ENCODE results near the gene ZNF135. TPM values are rescaled to one million over a fixed set of nuclear protein-coding genes. Genes with fewer than 3 reads are reported as not detected.
A peak's percentile ranks its signal among the peaks of the same experiment; 100 is the strongest.

The ZNF135 gene
- 0.40 and 0.86 TPM in 2 replicates for total RNA-seq (2014; rRNA removed; shearing (Covaris generic))

DNA sequence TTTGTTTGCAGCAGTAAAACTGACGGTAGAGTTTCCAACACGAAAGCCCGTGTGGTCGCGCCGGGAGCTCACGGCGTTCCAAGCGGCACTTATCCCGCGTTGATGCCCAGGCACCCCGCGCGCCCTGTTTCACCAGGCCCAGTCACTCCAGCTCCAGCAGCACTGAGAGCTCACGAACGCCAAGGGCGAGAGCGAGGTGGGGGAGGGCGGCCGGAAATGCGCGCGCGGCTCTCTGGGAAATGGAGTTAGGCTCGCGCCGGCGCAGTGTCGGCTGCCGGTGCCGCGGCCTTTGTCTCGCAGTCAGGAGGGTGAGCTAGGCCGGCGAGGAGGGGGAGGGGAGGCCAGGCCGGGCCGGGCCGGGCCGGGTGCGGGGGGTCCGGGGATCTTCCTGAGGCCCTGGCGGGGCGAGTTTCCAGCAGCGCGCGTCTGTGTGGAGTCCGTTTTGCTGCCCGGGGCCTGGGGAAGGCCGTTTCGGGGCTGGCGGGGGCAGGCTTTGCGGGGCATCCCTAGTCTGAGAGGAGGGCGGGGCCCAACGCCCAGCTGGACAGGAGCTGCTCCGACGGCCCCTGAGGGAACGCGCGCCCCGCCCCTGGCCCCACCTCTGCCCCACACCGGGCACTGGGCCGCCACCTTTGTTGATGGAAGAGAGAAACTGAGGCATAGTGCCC is at the start of gene ZNF135:
Gene ZNF135 (plus strand): TSS at position 280 of the 668 bp plus-strand sequence. CDS start 721 bp downstream, outside the sequence.
- DNase-seq (ENCODE audit: low read depth): peak; percentile 58

DNA sequence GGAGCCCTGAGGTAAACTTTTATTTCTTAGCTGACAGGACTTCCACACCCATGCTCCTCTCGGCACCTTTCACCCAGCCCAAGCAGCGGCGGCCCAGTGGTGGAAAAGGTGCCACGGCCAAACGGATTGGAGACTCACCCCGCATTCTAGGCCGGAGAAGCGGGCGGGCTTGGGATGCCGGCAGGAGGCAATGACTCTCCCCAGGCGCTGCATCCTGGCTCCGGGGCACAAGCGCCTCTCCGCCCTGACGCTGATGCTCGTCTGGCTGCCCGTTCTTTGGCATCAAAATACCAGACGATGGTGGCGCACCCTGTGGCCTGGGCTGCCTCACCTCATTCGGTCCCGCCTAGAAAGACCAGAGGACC is 49.8 kb upstream of the ZNF135 start:
- no peak for DNase-seq (ENCODE audit: low read depth)

DNA sequence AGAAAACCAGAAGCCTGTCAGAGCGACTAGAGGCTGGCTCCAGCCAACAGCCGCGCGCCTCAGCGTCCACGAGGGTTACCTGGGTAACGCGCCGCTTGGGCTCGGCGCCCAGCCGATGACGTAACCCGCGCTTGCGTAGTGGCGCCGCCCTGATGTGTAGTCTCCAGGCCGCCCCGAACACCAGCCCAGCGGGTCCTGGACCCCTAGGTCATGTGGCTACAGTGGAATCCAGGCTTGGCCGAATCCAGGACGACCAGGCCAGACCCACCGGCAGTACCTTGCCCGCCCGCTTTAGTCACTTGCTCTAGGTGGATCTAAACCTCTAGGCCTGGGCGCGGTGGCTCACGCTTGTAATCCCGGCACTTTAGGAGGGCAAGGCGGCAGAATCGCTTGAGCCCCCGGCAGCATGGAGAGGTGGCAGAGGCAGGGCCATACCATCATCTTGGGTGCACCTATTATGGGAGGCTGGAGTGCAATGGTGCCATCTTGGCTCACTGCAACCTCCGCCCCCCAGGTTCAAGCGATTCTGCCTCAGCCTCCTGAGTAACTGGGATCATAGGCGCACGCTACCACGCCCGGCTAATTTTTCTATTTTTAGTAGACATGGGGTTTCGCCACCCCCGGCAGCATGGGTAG is 49.3 kb upstream of the ZNF135 start:
- peak; percentile 82 for DNase-seq (ENCODE audit: low read depth)

DNA sequence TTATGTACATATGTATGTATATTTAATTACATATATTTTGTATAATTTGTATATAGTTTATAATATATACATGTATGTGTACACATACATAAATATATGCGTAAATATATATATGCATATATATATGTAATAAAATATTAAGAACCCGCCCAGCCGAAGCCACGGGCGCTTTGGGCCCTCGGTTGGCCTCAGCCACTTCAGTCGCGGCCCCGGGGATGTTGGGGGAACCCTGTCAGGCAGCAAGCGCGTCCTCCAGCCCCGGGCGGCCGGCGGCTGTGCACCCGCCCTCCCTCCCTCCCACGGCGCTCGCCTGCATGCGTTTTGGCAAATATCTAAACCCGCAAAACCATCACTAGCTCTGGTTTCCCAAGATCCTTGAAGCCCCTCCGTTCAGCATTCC is 48.6 kb upstream of the ZNF135 start:
- DNase-seq (ENCODE audit: low read depth): no peak

DNA sequence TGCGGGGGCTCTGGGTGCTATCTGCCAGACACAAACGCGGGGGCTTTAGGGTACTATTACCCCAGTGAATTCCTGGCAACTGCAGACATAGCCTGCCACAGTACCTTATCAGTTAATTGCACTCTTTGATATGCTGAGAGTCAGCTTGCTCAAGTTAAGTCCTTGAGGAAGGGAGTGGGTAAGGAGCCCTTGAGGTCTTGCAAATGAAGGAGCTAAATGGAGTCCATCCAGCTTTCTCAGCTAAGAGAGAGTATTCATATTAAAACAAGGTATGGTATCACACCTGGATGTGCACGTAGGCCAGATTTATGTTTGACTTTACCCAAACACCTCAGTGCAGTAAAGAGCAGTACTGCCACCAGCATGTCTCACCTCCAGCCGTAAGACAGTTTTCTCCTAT is 44.9 kb upstream of the ZNF135 start:
- no peak for DNase-seq (ENCODE audit: low read depth)

DNA sequence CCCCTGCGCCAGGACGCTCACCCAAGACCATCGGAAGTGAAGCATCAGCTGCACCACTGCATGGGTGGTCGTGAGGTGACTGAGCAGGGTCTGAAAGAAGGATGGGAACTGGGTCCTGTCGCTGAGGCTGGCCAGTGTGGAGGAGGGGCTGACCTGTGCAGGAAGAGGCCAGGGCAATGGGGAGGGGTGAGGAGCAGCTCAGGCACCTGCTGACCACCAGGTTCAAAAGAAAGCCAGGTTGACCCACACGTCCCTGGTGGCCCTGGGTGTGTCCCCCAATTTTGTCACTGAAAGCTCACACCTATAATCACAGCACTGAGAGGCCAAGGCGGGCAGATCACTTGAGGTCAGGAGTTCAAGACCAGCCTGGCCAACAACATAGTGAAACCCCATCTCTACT is 39.0 kb upstream of the ZNF135 start:
- no peak for DNase-seq (ENCODE audit: low read depth)

DNA sequence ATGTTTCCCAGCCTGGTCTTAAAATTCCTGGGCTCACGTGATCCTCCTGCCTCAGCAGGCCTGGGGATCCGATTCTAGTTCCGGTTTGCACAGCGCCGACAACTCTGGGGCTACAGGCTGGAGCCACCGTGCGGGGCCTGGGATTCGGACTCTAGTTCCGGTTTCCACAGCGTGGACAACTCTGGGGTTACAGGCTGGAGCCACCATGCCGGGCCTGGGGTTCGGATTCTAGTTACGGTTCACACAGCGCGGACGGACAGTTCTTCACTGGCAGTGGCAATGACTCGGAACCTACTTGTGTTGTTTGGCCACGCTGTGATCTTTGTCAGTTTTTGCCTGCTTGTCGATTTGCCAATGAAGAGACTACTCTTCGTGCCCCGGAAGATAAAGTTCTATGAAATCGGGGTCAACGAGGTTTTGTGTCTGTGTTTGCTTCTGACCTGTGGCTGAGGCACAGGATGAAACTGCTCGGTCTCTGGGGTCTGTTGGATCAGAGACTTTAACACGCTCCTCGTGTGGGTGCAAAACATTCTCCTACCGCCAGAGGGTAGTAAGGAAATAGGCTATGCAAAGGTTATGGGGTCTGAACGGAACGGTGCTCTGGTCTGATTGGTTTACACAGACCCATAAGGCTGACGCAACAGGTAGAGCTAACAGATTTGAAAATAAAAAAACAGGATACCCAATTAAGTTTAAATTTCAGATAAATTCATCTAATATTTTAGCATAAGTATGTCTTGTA is 37.4 kb upstream of the ZNF135 start:
- peak; percentile 19 for DNase-seq (ENCODE audit: low read depth)

DNA sequence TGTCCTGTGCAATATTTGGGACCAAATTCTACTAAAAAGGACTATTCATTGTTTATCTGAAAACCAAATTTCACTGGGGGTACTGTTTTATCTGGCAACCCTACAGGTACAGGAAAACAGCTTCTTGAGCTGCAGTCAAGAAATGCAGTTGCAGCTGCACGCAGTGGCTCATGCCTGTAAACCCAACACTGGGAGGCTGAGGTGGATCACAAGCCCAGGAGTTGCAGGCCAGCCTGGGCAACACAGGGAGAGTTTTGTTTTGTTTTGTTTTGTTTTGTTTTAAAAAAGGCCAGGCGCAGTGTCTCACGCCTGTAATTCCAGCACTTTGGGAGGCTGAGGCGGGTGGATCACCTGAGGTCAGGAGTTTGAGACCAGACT is 36.8 kb upstream of the ZNF135 start:
- no peak for DNase-seq (ENCODE audit: low read depth)

DNA sequence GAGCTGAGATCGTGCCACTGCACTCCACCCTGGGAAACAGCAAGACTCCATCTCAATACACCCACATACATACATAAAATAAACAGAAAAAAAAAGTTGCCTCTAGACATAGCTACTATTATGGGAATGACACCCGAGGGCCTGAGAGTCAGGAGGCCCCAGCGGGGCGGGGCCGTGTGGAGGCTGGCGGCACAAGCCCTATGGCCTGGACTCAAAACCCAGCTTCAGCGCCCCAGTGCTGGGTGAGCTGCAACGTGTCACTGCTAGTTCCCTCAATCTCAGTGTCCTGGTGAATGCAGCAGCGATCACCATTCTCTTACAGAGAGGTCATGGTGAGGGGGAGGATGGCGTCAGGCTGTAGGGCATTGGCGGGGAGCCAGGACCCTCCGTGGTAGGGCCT is 34.4 kb upstream of the ZNF135 start:
- DNase-seq (ENCODE audit: low read depth): no peak

DNA sequence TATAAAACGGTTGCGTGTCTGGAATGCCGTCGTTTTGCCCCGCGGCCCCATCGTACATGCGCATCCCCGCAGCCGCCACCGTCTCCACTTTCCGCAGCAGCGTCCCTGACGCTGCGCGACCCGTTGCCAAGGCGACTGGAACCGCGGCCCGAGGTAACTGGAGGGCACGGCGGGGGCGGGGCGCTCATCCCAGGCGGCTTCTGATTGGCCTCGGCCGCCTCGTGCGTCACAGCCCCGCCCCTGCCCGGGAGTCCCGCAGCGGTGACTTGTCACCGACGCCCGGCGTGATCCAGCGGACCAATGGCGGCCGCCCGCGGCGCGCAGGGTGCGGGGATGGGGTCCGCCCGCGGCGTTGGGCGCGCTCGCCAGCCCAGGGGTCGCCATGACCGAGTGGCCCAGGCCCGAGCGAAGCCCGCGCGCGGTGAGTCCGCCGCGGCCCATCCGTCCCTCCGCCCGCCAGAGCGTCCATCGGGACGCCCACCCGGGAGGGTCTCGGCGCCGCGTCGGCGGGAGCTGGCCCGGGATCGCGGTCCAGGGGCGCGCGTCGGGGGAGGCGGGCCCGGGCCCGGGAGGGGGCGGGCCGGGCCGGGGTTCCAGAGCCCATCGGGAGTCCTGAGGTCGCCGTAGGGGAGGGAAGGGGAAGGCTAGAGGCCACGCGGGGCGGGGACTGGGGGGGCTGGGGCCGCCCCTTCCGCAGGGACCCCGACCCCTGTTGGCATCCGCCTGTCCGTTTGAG is 25.2 kb upstream of the ZNF135 start, which contains the start of gene ZSCAN1:
Gene ZSCAN1 (plus strand): TSS at position 285 of the 736 bp plus-strand sequence. CDS start 3,812 bp downstream, outside the sequence.
- DNase-seq (ENCODE audit: low read depth): peak; percentile 44

DNA sequence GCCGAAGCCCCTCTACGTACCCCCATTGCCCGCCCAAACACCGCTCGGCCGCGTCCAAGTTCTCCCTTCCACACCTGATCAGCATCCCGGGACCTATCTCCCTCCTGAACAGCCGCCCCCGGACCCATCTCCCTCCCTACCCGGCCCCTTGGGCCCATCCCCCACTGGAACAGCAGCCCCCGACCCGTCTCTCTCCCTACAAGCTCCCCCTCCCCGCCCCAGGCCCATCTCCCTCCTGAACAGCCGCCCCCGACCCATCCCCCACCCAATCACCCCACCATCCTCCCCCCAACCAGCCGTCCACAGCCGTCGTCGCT is 24.6 kb upstream of the ZNF135 start:
- no peak for DNase-seq (ENCODE audit: low read depth)

DNA sequence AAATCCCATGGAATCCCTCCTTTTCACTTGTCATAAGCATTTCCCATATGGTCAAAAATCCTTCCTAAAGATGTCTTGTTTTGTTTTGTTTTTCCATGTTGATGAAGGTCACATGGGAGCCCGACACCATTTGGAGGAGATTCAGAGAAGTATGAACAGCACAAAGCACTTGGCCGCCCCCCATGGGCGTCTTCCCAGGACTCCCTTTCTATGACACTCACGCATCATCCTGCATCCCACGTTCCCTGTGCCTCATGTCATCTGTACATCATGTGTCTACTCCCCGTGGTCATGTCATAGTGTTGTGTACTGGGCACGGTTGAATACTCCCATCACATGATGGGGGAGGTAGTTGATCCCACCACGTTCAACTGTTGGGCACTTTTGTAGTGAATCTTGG is 23.2 kb upstream of the ZNF135 start:
- DNase-seq (ENCODE audit: low read depth): no peak

DNA sequence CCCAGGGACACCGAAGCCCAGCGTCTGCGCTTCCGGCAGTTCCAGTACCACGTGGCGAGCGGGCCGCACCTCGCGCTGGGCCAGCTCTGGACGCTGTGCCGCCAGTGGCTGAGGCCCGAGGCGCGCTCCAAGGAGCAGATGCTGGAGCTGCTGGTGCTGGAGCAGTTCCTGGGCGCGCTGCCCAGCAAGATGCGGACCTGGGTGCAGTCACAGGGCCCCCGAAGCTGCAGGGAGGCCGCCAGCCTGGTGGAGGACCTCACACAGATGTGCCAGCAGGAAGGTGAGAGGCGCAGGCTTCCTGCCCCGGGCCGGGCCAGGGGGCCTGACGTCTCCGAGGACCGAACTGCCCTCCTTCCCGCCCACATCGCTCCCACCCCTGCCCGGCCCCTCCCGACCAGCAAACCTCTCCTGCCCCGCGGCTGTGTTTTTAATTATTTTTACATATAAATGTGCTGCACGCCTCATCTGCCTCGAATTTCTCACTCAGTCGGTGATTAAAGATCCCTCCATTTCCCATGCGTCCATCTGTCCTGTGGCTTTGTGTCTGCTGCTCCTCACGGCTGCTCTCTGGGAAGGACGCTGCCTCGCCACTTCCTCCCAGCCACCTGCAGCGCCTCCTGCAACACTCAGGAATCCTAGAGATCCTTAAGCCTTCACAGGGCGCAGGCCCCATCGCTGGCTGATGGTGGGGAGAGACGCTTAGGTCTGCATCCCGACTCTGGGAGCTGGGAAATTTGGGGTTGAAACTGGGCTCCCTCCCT is 21.0 kb upstream of the ZNF135 start:
- no peak for DNase-seq (ENCODE audit: low read depth)

DNA sequence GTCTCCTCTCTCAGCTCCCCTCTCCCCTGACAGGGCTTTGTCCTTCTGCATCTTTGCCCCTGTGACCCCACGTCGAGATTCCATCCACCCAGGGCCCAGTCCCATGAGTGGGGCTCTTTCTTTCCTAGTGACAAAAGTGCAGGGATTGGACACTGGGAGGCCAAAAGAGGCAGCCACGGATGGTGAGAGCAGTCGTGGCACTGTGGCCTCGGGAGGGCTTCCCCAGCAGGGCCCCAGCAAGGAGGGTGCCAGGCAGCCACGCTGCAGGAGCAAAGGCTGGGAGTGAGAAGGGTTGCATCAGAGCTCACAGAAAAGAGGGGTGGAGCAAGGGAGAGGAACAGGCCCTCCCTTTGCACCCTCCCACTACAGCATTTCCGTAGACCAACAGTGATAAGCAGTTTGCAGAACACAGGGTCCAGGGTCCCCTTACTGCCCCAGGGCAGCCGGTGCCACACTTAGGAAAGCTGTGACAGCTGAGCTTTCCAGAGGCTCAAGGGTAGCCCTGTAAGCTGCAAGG is 20.3 kb upstream of the ZNF135 start:
- DNase-seq (ENCODE audit: low read depth): no peak

DNA sequence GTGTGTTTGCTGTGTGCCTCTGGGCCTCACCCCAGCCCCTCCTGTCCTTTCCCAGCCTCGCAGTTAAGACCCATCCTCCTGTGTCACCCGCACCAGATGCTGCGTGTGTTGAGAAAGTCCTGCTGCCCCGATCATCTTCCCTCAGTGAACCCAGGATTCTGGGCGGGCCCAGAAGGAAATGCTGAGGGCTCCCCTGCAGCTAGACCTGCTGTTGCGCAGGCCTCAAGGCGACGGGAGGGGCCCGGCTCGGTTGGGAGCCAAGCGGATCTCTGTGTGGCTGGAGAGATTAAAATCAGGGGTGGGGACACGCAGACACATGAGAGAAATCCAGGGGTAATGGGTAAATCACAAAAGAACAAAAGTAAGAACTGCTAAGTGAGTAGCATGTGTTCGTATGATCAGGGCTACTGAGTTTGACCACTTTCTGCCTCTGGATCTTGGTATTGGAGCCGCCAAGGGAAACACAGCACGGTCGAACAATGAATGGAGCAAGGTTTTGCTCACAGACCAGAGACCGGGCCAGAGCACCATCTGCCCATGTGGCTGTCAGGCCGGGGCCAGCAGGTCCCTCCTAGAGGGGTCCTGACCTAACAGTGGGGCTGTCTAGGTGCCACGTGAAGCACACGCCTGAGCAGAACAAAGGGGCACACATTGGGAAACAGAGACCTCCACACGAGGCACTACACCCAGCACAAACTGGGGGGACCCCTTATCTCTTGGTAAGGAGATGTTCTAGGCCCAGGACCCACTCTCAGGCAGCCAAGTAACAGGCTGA is 18.1 kb upstream of the ZNF135 start:
- DNase-seq (ENCODE audit: low read depth): no peak

DNA sequence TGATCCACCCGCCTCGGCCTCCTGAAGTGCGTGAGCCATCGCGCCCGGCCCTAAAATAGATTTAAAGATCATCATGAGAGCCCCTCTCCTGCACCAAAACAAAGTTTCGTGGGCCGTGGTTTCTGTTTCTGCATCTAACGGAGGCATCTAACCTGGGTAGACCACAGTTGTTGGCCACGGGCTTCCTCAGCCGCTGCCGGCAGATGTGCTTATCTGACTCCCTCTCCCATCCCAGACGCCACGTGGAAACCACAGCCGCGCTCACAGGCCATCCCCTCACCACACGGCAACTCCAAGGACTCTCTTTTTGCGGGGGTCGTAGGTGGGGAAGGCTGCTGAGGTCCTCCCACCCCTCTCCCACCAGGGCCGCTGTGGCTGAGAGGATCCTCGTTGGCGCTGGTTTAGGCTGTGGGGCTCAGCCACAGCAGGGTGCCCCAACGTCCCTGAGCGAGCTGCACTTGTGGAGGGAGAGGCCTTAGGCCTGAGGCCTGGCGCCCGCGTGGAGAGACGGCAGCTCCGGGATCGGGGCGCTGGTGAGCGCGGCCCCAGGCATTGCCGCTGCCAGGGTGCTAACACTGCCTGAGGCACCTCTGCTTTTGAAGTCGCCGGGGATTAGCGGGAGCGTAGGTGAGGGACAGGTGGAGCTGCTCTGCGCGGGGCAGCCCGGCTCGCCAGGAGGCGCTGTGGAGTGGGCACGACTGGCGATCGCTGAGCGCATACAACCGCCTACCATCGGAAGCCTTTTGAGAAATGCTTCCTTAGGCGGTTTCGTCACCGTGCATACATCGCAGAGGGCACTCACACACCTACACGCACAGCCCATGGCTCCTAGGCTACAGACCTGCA is 16.4 kb upstream of the ZNF135 start:
- no peak for DNase-seq (ENCODE audit: low read depth)

DNA sequence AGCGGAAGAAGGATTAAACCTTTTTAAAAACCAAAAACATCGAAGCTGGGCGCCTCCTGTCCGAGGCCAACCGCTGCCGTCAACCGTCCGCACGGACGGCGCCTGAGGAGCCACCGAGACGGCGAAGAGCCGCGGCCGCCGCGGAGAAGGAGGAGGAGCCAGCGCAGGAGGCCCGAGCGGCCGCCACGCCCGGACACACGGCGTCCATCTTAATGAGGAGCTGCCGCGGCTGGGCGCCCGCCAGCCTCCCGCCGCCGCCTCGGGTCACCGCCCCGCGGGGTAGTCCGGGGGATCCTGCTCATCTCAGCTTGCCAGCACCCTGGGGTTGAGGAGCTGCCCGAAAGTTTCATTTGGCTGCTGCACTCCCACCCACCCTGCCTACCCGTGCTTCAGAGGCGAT is 14.7 kb upstream of the ZNF135 start:
- DNase-seq (ENCODE audit: low read depth): no peak

DNA sequence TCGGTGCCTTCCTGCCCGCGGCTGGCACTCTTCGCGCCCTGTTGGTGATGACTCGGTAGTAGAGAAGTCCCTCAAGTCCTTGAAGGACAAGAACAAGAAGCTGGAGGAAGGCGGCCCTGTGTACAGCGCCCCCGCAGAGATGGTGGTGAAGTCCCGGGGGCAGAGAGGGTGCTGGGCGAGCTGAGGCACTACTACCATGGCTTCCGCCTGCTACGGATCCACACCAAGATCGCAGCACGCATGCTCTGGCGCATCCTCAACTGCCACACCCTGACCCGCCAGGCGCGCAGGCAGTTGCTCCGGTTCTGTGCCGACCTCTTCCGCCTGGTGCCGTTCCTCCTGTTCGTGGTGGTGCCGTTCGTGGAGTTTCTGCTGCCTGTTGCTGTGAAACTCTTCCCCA is 14.2 kb upstream of the ZNF135 start:
- no peak for DNase-seq (ENCODE audit: low read depth)

DNA sequence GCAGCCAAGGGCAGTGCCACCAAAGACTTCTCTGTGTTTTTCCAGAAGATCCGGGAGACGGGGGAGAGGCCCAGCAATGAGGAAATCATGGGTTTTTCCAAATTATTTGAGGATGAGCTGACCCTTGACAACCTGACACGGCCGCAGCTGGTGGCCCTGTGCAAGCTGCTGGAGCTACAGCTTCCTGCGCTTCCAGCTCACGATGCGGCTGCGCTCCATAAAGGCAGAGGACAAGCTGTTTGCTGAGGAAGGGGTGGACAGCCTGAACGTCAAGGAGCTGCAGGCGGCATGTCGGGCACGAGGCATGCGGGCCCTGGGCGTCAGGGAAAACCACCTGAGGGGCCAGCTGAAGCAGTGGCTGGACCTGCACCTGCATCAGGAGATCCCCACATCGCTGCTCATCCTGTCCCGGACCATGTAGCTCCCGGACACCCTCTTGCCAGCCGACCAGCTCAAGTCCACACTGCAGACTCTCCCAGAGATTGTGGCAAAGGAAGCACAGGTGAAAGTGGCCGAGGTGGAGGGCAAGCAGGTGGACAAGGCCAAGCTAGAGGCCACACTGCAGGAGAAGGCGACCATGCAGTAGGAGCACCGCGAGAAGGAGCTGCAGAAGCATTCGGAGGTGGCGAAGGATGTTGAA is 13.6 kb upstream of the ZNF135 start:
- no peak for DNase-seq (ENCODE audit: low read depth)

Data from Daoy (cell line).